Ascending aorta (tissue), 2 donors: ENCODE results near the gene NUP210. TPM values are rescaled to one million over a fixed set of nuclear protein-coding genes. Genes with fewer than 3 reads are reported as not detected.

Experiments used
- DNase-seq, 2 donors: peaks; one replicate each; pipeline ENCODE4 v3.0.0-alpha.2; 2019; ENCODE audit warnings: low spot score in 2 of 2
- H3K27ac ChIP-seq, 2 donors: fragments of 200-600 bp; sonication (generic); one replicate each; pipeline ENCODE4 v1.5.1; 2016 to 2017; ENCODE audit warnings: mild to moderate bottlenecking in 1 of 2
- H3K27me3 ChIP-seq: fragments of 200-600 bp; sonication (generic); one replicate; pipeline ENCODE4 v1.5.1; 2017
- H3K36me3 ChIP-seq, 2 donors: fragments of 200-600 bp; sonication (generic); one replicate each; pipeline ENCODE4 v1.5.1; 2016
- H3K4me1 ChIP-seq, 2 donors: fragments of 200-600 bp; sonication (generic); one replicate each; pipeline ENCODE4 v1.5.1; 2016 to 2017; ENCODE audit warnings: mild to moderate bottlenecking in 1 of 2
- H3K4me3 ChIP-seq, 2 donors: fragments of 200-600 bp; sonication (generic); one replicate each; pipeline ENCODE4 v1.5.1; 2016 to 2017; ENCODE audit warnings: mild to moderate bottlenecking in 1 of 2
- H3K9me3 ChIP-seq, 2 donors: fragments of 200-600 bp; sonication (generic); one replicate each; pipeline ENCODE4 v1.5.1; 2016
- intact Hi-C: fragments of 100-400 bp; cut with DNase I; formaldehyde crosslinking; loops from one replicate; pipeline ENCODE4 v1.15.1; 2023
- total RNA-seq: library from RNA; depleted of rRNA; stranded (reverse); fragments of >200 nt; gene quantifications from one replicate; pipeline ENCODE4 v1.1.0, GENCODE V29; 2016
- TF ChIP-seq, protein P1 (sequence below), 3 experiments: fragments of 200-600 bp in 2 of 3; fragments of 450-650 bp in 1 of 3; sonication (generic) in 2 of 3; IDR thresholded peaks; one replicate each; pipeline ENCODE4 v1.5.1; 2016 to 2019; ENCODE audit warnings: antibody characterized with exemption in 3 of 3, mild to moderate bottlenecking in 1 of 3, moderate library complexity in 1 of 3

The NUP210 gene
- total RNA-seq, 1 donor from 2014 or later, result 11.0 TPM

DNA sequence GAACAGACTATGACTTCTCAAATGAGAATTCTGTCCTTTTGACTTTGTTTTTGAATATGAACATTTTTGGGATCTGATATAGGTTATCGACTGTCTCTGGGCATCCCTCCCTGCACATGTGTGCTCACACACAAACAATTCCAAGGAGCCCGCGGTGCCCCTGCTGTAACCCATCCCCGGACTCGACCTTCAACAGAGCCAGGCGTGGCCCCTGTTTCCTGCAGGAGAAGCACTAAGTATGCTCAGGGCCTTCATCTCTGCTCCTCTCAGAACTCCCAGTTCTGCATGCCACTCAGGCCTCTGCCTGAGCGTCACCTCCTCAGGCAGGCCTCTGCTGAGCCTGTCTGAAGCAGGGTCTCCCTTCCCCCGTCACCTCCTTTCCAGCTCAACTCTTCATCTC lies 57.6 kb downstream of the NUP210 start:
- H3K4me1 ChIP-seq, result no peaks in the 10 kb centered on the region
- TF ChIP-seq, protein P1, sequence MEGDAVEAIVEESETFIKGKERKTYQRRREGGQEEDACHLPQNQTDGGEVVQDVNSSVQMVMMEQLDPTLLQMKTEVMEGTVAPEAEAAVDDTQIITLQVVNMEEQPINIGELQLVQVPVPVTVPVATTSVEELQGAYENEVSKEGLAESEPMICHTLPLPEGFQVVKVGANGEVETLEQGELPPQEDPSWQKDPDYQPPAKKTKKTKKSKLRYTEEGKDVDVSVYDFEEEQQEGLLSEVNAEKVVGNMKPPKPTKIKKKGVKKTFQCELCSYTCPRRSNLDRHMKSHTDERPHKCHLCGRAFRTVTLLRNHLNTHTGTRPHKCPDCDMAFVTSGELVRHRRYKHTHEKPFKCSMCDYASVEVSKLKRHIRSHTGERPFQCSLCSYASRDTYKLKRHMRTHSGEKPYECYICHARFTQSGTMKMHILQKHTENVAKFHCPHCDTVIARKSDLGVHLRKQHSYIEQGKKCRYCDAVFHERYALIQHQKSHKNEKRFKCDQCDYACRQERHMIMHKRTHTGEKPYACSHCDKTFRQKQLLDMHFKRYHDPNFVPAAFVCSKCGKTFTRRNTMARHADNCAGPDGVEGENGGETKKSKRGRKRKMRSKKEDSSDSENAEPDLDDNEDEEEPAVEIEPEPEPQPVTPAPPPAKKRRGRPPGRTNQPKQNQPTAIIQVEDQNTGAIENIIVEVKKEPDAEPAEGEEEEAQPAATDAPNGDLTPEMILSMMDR (IDR thresholded peaks at IDR 0.05), result no peak
- intact Hi-C loops, result no loop called here
- no peaks in the 10 kb centered on the region for H3K36me3 ChIP-seq
- DNase-seq, result no peak
- no peak overlapping the region for H3K27ac ChIP-seq
- H3K27me3 ChIP-seq, result no peaks in the 10 kb centered on the region
- no peak overlapping the region for H3K4me3 ChIP-seq
- H3K9me3 ChIP-seq, result no peaks in the 10 kb centered on the region

DNA sequence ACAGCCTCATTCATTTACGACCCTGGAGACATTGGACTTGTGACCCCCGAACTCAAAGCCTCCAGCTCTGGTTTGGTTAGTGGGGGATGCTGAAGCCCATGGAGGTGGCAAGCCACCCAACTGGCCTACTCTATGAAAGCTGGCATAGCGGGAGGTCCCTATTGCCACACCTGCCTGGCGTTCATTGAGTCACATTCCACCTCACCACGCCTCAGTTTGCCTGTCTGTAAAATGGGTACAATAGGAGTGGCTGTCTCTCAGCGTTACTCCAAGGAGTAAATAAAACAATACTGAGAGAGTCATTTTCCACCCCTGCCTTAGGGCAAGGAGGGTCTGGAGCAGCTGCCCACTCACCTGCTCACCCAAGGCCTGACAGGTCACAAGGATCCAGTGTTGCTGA lies 60.2 kb downstream of the NUP210 start:
- DNase-seq, result no peak
- intact Hi-C loops, result no loop called here
- no peaks in the 10 kb centered on the region for H3K36me3 ChIP-seq

DNA sequence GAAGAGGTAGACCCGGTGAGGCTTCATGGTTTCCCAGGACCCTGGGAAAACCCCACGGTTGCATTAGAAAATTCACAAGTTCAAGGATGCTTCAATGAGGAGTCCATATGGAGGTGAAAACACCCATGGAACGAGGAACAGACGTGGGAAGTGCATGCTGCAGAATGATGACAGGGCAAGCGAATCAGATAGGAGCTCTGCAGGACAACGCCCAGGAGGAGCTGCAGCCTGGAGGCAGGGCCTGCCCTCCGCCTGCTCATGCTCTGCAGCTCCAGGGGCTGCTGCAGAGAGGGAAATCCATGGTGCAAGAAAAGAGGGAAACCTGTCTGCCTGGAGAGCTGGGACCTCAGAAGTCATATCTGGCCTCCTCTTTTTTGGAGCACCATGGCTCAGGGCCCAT lies 61.5 kb downstream of the NUP210 start:
- Histone ChIP-seq H3K27me3 (no peaks in the 10 kb centered on the region), H3K4me3 (no peak overlapping the region), H3K4me1 (no peaks in the 10 kb centered on the region), H3K27ac (no peak overlapping the region), H3K9me3 (no peaks in the 10 kb centered on the region), H3K36me3 (no peaks in the 10 kb centered on the region)
- intact Hi-C loops, result no loop called here
- TF ChIP-seq, protein P1 (IDR thresholded peaks at IDR 0.05), result no peak
- DNase-seq, result no peak

More for the DNA sequence above, 60.2 kb downstream of the NUP210 start:
- Histone ChIP-seq H3K27me3 (no peaks in the 10 kb centered on the region), H3K4me3 (no peak overlapping the region), H3K27ac (no peak overlapping the region), H3K9me3 (no peaks in the 10 kb centered on the region), H3K4me1 (no peaks in the 10 kb centered on the region)
- TF ChIP-seq, protein P1 (IDR thresholded peaks at IDR 0.05), result no peak

DNA sequence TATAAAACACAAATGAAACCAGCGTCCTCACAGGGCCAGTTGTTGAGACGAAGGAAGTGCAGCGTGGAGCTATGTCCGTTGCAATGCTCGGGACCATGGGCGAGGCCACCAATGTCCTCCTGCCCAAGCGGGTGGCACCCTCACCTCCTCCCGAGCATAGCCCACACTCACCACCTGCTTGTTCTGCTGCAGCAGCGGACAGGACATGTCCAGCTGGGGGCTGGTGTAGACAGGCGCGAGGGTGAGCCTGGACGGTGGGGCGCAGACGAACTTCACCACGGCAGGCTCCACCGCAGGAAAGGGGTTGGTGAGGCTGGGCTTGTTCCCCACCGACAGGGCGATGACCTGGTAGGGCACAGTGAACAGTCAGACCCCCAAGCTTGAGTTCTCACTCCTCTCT lies 62.1 kb downstream of the NUP210 start:
- H3K36me3 ChIP-seq, result no peaks in the 10 kb centered on the region
- H3K4me3 ChIP-seq, result no peak overlapping the region
- no peaks in the 10 kb centered on the region for H3K4me1 ChIP-seq
- H3K27ac ChIP-seq, result no peak overlapping the region
- no peaks in the 10 kb centered on the region for H3K9me3 ChIP-seq
- no peaks in the 10 kb centered on the region for H3K27me3 ChIP-seq
- no peak for DNase-seq
- intact Hi-C loops, result no loop called here
- TF ChIP-seq, protein P1 (IDR thresholded peaks at IDR 0.05), result no peak

DNA sequence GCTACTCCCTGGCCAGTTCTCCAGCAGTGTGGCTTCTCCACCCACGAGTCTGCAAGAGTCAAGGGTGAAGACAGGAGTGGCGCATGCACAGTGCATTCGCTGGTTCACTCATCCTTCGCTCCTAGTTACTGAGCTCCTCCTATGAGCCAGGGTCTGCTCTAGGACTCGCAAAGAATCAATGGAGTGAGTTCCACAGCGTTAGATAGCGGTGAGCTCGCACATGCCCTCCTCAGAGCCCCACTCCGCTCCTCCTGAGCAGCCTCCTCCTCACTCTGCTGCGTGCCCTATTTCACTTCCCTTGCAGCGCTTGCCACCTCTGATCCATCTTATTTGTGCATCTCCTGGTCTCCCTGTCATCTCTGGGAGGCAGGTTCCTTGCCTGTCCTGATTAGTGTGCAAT lies 63.0 kb downstream of the NUP210 start:
- no peaks in the 10 kb centered on the region for H3K4me1 ChIP-seq
- no peaks in the 10 kb centered on the region for H3K27me3 ChIP-seq
- TF ChIP-seq, protein P1 (IDR thresholded peaks at IDR 0.05), result no peak
- H3K9me3 ChIP-seq, result no peaks in the 10 kb centered on the region
- no peak for DNase-seq
- no peak overlapping the region for H3K27ac ChIP-seq
- no peaks in the 10 kb centered on the region for H3K36me3 ChIP-seq
- H3K4me3 ChIP-seq, result no peak overlapping the region
- intact Hi-C loops, result no loop called here

DNA sequence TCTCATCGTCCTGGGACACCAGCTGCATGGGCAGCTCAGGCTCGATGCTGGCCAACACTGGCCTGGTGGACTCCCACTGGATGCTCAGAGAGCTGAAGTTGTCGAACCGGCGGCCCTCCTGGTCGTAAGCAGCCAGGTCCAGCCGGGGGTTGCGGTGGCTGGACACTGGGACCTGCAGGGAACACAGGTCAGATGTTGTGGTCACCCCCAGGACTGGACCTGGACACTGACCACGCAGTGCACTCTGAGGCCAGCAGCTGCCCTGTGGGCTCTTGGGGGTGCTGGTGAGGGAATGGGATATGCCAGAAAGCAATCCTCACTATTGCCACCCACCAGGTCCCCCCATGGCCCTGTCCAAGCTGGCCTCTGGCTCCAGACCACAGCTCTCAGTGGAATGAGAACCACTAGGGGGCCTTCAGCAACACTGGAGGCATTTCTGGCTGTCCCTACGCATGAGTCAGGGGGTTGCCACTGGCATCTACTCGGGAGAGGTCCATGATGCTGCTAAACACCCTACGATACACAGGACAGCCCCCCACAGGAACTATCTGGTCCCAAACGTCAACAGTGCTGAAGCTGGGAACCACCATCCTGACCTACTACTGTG lies 66.1 kb downstream of the NUP210 start:
- Histone ChIP-seq H3K9me3 (no peaks in the 10 kb centered on the region), H3K4me1 (no peaks in the 10 kb centered on the region), H3K36me3 (no peaks in the 10 kb centered on the region), H3K4me3 (no peak overlapping the region), H3K27ac (no peak overlapping the region), H3K27me3 (no peaks in the 10 kb centered on the region)
- intact Hi-C loops, result no loop called here
- TF ChIP-seq, protein P1 (IDR thresholded peaks at IDR 0.05), result no peak
- no peak for DNase-seq
